ENCODE data around the gene VTA1. TPM values are rescaled to one million over a fixed set of nuclear protein-coding genes. Genes with fewer than 3 reads are reported as not detected.
"Not testable (repeated sequence)": the region's sequence is repeated elsewhere in the genome, so short reads cannot be mapped to it uniquely, and the experiment has no call there.

VTA1 gene
- total RNA-seq = 114 TPM

GRCh38 chr6:142146828-142147662 is at the start of gene VTA1, which contains the start of gene NMBR:
Gene VTA1 (plus strand): TSS chr6:142147263. CDS start chr6:142147288, 25 bp downstream.
Gene NMBR (minus strand): TSS chr6:142147122. CDS start chr6:142088658, 58,464 bp downstream.
- DNase-seq = peak; percentile 96

- not testable (repeated sequence) for DNase-seq
Measured at GRCh38 chr6:142104820-142105219, 42.2 kb upstream of the VTA1 start.

- not testable (repeated sequence) for DNase-seq
Measured at GRCh38 chr6:142110820-142111219, 36.2 kb upstream of the VTA1 start.

- DNase-seq = peak; percentile 37
Measured at GRCh38 chr6:142112451-142113061, 34.5 kb upstream of the VTA1 start.

GRCh38 chr6:142117366-142117765 is 29.7 kb upstream of the VTA1 start:
- DNase-seq = no peak

- no peak for DNase-seq
Measured at GRCh38 chr6:142118328-142118727, 28.7 kb upstream of the VTA1 start.

GRCh38 chr6:142118925-142119324 is 28.1 kb upstream of the VTA1 start:
- no peak for DNase-seq

GRCh38 chr6:142121342-142121741 is 25.7 kb upstream of the VTA1 start:
- DNase-seq = no peak

- DNase-seq = no peak
Measured at GRCh38 chr6:142130814-142131213, 16.2 kb upstream of the VTA1 start.

- DNase-seq = no peak
Measured at GRCh38 chr6:142132625-142133024, 14.4 kb upstream of the VTA1 start, which contains the start of gene GJE1. Gene GJE1 (plus strand): TSS chr6:142132925. CDS start chr6:142133159, 234 bp downstream.

GRCh38 chr6:142138876-142139275 is 8.2 kb upstream of the VTA1 start:
- no peak for DNase-seq

GRCh38 chr6:142141531-142141930 is 5.5 kb upstream of the VTA1 start:
- DNase-seq = not testable (repeated sequence)

- no peak for DNase-seq
Measured at GRCh38 chr6:142152746-142153145, 5.7 kb downstream of the VTA1 start.

GRCh38 chr6:142153196-142153595 is 6.1 kb downstream of the VTA1 start:
- DNase-seq = no peak

GRCh38 chr6:142154336-142154735 is 7.3 kb downstream of the VTA1 start:
- no peak for DNase-seq

- no peak for DNase-seq
Measured at GRCh38 chr6:142155091-142155490, 8.0 kb downstream of the VTA1 start.

GRCh38 chr6:142155895-142156757 is 9.1 kb downstream of the VTA1 start:
- no peak for DNase-seq

GRCh38 chr6:142156758-142157068 is 9.7 kb downstream of the VTA1 start:
- DNase-seq = not testable (repeated sequence)

- DNase-seq = no peak
Measured at GRCh38 chr6:142162780-142163179, 15.7 kb downstream of the VTA1 start.

GRCh38 chr6:142165227-142165626 is 18.2 kb downstream of the VTA1 start:
- no peak for DNase-seq

GRCh38 chr6:142167071-142167470 is 20.0 kb downstream of the VTA1 start:
- DNase-seq = no peak

GRCh38 chr6:142167486-142167885 is 20.4 kb downstream of the VTA1 start:
- DNase-seq = no peak

GRCh38 chr6:142171351-142171750 is 24.3 kb downstream of the VTA1 start:
- no peak for DNase-seq

Data from occipital lobe (tissue), 2 donors.